GM21381 (cell line): ENCODE results near the gene SRRM5.
"Not testable (repeated sequence)": the region's sequence is repeated elsewhere in the genome, so short reads cannot be mapped to it uniquely, and the experiment has no call there.

ENCODE experiments used
- ATAC-seq: cut with Tn5 transposase; IDR thresholded peaks from one replicate; pipeline ENCODE4 v1.9.1; 2021; ENCODE audit warnings: mild to moderate bottlenecking, moderate library complexity; ENCODE audit not compliant: unreplicated experiment

Gene SRRM5

DNA sequence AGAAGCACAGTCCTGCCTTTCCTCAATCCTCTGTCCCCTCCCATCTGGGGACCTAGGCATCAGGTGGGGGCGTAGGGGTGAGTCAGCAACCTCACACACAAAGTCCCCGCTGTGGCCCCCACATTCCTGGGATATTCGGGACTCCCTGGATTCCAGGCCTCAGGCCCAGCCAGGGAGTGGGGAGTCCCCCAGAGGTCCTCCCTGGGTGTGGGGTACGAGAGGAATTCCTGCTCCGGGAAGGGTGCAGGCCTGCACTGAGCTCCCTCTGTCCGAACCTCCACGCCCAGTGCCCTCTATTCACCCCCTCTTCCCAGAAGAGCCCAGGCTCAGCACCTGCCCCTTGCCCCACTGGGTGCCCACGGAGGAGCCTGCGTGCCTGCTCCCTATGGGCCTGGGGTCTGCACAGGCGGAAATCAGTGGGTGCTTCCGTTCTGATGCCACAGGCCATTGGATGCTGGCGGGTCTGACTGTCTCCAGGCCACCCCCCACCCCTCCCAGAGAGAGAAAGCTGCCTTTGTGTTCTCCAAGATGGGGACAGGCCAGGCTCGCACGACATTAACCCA lies 24.3 kb downstream of the SRRM5 start:
- no peak for ATAC-seq

DNA sequence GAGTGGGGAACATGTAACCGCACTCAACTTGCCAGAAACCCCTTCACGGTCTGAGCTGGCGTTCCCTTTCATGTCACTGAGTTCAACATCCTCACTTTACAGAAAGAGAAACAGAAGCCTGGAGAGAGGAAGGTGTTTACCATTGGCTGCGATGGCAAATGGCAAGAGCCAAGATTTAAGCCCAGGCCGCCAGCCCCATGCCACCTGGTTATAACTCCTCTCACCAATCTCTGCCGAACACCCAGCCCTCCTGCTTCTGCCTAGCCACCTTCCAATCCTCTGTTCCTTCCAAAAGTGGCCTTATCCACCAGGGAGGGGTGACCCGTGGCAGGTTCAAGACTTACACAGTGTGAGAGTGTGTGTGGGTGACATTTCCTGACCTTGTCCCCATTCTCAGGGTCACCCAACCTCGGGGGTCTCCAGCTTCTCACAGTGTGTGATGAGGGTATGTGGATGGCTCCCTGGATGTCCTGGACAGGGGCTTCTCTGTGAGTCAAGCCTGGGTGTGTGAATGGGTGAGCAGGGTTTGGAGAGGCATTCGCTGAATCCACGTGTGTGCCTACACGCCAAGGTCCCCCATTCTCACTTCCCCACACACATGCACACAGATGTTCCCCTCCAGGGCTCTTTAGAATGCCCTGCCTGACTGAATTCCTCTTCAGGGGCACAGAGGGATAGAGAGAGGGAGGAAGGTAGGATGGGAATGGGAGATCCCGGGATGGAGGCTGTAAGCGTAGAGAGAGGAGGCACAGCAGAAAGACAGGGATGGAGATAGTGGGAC lies 26.5 kb downstream of the SRRM5 start:
- no peak for ATAC-seq

DNA sequence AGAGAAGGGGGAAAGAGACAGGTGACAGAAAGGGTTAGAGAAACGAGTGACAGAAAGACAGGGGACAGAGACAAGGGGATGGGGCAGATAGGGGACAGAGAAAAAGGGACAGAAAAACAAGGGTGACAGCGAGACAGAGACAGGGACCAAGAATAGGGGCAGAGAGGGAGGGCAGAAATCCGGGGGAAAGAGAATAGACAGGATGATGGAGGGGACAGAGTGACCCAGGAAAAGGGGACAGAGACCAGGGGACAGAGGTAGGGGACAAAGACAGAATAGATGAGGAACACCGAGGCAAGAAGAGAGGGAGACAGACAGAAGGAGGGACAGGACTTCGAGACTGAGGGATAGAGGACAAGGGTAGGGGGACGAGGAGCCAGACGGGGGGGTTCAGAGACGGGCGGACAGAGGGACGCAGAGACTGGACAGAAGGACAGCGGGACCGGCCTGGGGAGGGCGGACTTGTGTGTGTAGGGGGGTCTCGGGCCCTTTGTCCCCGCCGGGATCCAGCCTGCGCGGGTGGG lies 27.2 kb downstream of the SRRM5 start:
- ATAC-seq, result no peak

DNA sequence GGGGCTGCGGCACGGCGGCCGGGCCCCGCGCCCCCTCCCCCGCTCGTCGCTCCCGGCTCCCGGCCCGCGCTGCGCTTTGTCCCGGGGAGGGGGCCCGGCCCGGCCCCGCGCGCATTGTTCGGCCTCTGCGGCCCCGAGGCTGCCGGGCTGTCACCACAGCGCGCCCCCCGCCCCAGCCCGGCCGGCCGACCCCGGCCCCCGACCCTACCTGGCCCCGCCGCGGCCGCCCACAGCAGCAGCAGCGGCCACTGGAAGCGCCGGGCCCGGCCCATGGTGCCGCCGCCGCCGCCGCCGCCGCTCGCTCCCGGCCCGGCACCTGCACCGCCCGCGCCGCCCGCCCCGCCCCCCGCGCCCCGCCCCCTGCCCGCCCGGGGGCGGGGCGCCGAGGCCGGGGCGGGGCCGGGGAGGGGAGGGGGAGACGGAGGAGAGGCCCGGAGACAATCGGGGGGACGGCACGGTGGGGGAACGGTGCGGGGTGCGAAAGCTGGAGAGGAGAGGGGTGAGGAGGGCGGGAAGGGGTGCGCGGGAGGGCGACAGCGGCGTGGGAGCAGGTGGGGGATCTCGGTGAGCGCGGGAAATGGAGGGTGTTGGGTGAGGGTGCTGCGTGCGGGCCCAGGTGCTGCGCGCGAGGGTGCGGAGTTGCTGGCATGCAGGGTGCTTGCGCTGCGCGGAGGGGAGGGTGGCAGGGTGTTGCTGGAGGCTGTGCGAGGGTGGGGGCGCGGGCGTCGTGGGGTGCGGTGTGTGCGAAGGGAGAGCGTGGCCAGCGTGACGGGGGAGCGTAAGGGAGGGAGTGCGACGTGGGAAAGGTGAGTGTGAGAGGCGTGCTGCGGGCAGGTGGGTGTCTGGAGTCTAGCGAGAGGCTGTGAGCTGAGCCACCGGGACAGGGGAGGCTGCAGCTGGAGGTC lies 27.9 kb downstream of the SRRM5 start, which contains the start of gene CADM4:
Gene CADM4, minus strand, starts transcription at position 332 of the 905 bp plus-strand sequence. Its CDS starts 60 bp downstream, at position 272.
- ATAC-seq, result no peak

DNA sequence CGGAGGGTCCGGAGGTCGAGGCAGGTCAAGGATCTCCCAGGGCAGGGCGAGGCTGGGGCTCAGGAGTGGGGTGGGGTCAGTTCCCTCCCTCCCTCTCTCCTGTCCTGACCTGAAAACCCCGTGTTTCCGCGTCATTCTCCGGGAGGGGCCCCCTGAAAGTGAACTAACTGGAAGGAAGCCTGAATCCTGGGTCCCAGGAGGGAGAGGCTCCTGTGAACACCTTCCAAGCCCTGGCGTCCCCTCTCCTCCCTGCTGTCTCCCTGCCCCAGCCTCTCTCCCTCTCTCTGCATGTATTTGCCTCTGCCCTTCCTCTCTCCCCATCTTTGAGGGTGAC lies 28.5 kb downstream of the SRRM5 start:
- no peak for ATAC-seq

DNA sequence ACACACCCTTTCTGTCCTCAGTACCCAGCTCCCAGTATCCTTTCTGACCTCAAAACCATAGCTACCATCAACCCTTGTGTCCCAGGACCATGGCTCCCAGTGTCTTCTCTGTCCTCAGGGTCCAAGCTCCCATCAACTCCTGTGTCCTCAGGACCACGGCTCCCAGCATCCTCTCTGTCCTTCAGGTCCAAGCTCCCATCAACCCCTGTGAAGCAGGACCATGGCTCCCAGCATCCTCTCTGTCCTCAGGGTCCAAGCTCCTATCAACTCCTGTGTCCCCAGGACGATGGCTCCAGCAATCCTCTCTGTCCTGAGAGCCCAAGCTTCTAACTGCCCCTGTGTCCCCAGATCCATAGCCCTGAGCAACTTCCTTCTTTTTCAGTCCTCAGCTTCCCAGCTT lies 29.4 kb downstream of the SRRM5 start:
- ATAC-seq, result no peak

DNA sequence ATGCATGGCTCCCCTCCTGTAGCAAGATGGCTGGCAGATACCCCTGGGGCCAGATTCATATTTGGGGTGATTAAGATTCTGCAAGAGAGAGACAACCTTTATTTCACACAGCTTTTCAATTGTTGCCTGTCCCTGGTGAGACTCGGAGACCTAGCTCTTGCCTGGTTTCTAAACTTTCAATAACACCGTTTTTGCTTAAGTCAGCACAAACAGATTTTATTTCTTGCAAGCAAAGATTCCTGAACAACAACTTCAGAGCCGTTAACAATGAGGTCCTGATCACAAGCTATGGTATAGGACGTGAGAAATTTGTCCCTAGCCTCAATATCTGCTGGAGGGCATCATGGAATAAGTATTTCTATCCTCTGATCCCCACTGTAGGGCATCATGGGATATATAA lies 30.6 kb downstream of the SRRM5 start:
- no peak for ATAC-seq

DNA sequence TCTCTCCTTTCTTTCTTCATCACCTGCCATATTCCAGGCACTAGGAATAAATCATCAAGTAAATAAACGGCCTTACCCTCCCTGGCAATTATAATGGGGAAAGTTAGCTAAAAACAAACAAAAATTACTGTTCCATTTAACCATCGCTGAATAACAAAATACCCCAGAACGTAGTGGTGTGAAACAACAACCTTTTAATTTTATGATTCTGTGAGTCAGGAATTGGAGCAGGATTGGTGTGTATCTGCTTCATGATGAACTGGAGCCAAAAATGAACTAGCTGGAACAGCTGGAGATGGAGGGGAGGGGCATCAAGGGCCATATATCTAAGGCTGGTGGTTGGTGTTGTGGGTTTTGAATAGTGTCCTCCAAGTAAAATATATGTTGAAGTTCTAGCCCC lies 31.4 kb downstream of the SRRM5 start:
- ATAC-seq, result no peak

DNA sequence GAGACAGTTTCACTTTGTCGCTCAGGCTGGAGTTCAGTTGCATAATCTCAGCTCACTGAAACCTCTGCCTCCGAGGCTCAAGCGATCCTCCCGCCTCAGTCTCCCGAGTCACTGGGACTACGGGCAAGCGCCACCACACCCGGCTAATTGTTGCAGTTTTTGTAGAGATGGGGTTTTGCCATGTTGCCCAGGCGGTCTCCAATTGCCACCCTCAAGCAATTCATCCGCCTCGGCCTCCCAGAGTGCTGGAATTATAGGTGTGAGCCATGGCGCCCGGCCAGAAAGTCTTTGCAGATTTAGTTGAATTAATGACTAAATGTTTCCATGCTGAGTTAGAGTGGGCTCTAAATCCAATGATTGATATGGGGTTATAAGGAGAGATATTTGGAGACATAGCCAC lies 32.3 kb downstream of the SRRM5 start:
- no peak for ATAC-seq

DNA sequence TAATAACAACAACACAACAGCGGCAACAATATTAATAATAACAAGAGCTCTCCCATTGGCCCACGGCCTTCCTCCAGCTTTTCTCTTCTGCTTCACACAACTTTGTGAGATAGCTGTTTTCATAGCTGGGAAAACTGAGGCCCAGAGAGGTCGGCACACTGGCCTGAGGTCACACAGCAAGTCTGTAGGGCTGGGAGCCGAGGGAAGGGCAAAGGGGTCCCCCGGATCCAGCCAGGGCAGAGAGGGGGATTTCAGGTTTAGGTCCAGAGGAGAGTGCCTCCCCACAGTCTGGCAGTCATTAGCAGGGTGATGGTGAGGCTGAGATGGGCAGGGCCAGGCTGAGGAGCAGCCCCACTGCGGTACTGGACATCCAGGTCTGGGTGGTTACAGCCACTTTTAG lies 36.7 kb downstream of the SRRM5 start:
- ATAC-seq, result no peak

DNA sequence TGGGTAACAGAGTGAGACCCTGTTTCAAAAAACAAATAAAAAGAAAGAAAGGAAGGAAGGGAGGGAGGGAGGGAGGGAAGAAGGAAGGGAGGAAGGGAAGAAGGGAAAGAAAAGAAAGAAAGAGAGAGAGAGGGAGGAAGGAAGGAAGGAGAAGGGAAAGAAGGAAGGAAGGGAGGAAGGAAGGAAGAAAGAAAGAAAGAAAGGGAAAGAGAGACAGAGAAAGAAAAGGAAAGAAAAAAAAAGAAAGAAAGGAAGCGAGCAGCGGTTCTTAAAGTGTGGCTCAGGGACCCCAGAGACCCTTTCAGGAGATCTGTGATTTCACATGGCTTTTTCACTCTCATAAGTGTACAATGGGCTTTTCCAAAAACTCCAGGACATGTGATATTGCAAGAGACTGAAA lies 37.6 kb downstream of the SRRM5 start:
- no peak for ATAC-seq

DNA sequence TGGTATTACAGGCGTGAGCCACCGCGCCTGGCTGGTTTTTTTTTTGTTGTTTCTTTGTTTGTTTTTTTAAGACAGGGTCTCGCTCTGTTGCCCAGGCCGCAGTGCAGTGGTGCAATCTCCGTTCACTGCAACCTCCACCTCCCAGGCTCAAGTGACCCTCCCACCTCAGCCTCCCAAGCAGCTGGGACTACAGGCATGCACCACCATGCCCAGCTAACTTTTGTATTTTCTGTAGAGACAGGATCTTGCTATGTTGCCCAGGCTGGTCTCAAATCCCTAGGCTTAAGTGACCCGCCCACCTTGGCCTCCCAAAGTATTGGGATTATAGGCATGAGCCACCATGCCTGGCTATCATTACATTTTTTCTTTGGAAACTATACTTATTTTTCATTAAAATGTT lies 38.4 kb downstream of the SRRM5 start:
- ATAC-seq, result not testable (repeated sequence)

DNA sequence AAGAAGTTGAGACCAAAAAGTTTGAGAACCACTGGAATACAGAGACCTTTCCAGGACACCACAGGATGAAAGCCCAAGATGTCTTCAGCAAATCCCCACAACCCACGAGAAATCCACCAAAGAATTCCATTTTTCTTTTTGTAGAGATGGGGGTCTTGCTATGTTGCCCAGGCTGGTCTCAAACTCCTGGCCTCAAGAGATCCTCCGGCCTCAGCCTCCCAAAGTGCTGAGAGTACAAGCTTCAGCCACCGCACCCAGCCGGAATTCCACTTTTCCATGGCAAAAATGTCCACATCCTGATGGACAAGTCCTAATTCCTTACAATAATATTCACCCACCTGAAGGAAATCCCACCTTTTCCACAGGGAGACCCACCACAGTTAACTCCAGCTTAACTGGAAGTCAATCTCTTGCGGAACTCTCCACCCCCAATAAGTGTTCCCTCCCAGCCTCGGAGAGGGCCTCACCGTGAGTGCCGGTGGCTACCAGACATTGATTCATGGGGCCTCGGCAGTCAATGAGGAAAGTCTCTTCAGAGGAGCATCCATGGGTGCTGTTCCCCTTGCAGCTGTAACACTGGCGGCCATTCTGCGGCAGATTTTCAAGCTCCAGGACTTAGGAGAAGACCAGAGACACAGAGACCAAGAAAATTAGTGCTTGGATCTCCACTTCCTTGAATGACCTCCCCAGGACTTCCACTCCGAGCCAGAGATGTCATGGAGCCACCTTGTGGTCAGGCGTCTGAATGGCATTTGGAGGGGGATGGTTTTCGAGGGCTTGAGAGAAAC lies 40.1 kb downstream of the SRRM5 start:
- no peak for ATAC-seq

DNA sequence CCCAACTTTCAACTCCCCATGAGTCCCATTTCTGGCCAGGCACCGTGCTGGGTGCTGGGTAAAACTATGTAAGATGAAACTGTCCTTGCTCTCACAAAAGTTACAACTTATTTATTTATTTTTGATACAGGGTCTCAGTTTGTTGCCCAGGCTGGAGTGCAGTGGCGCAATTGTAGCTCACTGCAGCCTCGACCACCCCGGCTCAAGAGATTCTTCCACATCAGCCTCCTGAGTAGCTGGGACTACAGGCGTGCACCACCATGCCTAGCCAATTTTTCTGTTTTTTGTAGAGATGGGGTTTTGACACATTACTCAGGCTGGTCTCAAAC lies 40.6 kb downstream of the SRRM5 start:
- no peak for ATAC-seq

DNA sequence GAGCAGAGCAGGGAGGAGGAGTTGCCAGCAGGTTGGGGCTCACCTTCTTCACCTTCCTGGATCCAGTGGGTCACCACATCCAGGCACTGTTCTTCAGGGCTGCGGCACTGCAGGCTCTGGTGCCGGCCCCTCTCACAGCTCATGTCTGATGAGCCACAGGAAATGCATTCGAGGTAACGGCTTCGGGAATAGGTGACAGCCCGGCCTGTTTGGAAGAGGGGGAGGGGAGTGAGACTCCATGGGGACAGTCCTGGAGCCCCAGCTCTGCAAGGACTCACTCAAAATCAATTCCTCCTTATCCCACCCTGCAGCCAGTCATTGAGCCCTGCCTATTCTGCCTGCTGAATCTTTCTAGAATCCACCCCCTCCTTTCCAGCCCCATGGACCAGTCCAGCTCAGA lies 44.5 kb downstream of the SRRM5 start:
- no peak for ATAC-seq

DNA sequence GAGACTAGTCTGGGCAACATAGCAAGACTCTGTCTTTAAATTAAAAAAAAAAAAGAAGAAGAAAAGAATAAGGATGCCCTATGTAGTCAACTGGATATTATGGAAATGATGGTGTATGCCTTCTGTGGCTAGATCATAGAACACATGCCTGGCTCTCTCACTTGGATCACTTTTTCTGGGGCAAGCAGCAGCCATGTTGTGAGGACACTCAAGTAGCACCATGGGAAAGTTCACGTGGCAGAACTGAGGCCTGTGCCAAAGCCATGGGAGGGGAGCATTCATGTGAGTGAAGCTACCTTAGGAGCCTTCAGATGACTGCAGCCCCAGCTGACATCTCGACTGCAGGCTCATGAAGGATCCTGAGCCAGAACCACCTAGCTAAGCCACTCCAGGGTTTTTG lies 46.1 kb downstream of the SRRM5 start:
- ATAC-seq, result no peak

DNA sequence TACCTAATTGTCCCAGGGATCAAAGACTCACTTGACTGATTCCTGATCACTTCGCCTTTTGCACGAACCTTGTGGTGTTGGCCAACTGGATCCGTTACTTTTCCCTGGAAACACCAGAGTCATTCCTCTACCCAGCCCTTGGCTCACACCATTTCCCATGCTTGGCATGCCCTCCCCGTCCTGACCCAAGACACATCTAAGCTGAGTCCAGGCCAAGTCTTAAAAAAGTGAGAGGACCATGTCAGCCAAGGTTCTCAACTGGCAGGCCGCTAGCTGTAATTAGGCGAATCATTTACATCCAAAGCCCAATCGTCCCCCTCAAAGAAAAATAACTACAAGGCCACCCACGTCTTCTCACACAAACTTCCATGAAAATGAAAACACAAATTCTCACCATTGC lies 46.6 kb downstream of the SRRM5 start:
- ATAC-seq, result no peak

DNA sequence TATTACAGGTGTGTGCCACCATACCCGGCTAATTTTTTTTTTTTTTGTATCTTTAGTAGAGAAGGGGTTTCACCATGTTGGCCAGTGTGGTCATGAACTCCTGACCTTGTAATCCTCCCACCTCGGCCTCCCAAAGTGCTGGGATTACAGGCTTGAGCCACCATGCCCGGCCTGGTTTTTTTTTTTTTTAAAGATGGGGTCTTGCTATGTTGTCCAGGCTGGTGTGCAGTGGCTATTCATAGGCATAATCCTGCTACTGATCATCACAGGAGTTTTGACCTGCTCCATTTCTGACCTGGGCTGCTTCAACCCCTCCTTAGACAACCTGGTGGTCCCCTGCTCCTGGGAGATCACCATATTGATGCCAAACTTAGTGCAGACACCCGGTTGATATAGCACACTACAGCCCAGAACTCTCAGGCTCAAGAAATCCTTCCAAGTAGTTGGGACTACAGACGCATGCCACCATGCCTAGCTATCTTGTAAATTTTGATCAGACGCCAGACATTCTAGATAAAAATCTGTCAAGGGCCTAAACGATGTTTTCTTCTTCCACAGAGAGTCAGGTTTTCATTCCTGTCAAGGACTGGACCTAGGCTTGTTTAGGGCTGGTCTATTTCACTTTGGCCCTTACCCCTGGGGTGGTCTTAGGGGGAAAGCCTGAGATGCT lies 48.5 kb downstream of the SRRM5 start:
- no peak for ATAC-seq

DNA sequence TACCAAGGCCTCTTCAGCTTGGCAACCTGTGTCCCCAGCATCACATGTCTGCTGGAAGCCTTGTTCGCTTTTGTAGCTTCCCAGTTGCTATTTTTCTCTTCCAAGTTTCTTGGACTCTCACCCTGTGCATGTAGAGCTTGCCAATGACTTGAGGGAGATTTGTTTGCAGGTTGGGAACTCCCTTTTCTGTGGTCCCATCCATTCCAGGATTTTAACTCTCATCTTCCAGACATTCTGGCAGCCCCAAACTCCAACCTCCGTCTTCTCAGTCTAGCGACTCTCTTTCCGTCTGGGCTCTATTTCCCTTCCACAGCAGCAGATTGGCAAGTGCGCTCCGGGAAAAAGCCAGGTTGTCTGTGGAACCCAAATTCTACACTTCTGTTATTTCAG lies 49.1 kb downstream of the SRRM5 start:
- no peak for ATAC-seq

DNA sequence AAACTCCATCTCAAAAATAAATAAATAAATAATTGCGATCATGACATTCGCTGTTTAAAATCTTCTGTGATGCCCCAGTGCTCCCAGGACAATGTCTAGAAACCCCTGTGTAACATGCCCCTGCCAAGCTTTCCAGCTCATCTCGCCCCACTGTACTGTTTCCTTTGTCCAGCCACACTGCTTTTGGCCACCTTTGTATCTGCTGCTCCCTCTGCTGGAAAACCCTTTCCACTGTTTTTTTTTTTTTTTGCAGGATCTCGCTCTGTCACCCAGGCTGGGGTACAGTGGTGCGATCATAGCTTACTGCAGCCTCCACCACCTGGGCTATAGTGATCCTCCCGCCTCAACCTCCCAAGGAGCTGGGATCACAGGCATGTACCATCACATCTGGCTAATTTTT lies 50.6 kb downstream of the SRRM5 start:
- ATAC-seq, result no peak

DNA sequence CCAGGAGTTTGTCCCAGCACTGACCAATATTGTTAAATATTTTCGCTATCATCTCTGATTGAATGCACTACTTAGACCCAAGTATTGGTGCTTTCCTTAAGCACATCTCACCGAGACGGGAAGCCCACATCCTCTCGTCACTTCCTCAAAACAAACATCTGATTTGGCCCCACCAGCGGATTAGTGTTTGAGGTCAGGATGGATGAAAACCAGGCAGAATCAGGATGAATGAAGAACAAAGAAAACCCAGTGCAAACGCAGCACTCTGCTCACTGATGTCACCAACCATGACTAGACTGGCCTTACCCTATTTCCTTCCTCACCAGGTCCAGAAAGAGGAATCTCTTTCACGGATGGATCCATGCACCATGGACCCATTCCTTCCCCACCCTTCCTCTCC lies 52.1 kb downstream of the SRRM5 start:
- ATAC-seq, result no peak
